ENCODE data around the gene TUBA3D. TPM values are rescaled to one million over a fixed set of nuclear protein-coding genes. Genes with fewer than 3 reads are reported as not detected.
"Not testable (repeated sequence)": the region's sequence is repeated elsewhere in the genome, so short reads cannot be mapped to it uniquely, and the experiment has no call there.

The TUBA3D gene
- total RNA-seq, 2 experiments from 2014 or later = not detected

DNA sequence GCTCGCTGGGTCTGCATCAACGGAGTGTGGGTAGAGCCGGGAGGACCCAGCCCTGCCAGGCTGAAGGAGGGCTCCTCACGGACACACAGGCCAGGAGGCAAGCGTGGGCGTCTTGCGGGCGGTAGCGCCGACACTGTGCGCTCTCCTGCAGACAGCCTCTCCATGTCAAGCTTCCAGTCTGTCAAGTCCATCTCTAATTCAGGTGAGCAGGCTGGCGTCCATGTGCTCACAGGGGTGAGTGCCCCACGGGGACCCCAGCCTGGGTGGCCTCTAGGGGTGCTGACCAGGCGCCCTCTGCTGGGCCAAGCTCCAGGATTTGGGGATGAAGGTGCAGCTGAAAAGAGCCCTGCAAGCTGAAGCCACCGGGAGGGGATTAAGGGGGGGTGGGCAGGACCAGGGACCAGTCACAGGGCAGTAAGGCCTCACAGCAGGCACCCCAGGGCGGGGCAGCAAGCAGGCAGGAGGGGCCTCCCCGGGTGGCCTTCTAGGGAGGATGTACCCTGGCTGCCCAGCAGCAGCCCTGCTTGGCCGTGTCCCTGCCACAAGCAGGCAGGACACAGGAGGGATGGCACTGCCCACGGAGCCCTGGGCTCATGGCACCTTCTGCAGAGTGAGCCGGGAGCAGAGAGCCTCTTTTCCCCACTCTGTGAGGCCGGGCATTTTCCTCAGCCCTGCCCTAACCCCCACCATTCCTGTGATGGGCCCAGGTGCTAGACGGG lies 54.9 kb downstream of the TUBA3D start:
- H3K27ac ChIP-seq (ENCODE audit: low read depth, low read length, poor library complexity, severe bottlenecking); H3K4me3 ChIP-seq (ENCODE audit: low read depth, low read length, poor library complexity, severe bottlenecking); H3K9me2 ChIP-seq (ENCODE audit: insufficient read depth, low read length); H2AFZ ChIP-seq (ENCODE audit: low read length); BruUV-seq (replicated peaks); H3K36me3 ChIP-seq (ENCODE audit: insufficient read depth, low read length); H4K20me1 ChIP-seq (ENCODE audit: insufficient read depth, low read length); CTCF ChIA-PET (ENCODE audit: unreplicated experiment); H3K9me3 ChIP-seq (ENCODE audit: low read length); H3K79me2 ChIP-seq (ENCODE audit: insufficient read depth, low read depth, low read length); DNase-seq (ENCODE audit: low spot score); intact Hi-C loops (cut with micrococcal nuclease; ENCODE audit: unreplicated experiment); H3K4me2 ChIP-seq (ENCODE audit: low read length); POLR2A ChIA-PET: not testable (repeated sequence)
- TF ChIP-seq, protein P1, sequence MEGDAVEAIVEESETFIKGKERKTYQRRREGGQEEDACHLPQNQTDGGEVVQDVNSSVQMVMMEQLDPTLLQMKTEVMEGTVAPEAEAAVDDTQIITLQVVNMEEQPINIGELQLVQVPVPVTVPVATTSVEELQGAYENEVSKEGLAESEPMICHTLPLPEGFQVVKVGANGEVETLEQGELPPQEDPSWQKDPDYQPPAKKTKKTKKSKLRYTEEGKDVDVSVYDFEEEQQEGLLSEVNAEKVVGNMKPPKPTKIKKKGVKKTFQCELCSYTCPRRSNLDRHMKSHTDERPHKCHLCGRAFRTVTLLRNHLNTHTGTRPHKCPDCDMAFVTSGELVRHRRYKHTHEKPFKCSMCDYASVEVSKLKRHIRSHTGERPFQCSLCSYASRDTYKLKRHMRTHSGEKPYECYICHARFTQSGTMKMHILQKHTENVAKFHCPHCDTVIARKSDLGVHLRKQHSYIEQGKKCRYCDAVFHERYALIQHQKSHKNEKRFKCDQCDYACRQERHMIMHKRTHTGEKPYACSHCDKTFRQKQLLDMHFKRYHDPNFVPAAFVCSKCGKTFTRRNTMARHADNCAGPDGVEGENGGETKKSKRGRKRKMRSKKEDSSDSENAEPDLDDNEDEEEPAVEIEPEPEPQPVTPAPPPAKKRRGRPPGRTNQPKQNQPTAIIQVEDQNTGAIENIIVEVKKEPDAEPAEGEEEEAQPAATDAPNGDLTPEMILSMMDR (conservative IDR thresholded peaks at IDR 0.05; ENCODE audit: low read length) = peak; percentile 29; the same call in 1 of the 2 replicates
- peaks cover 16% of the 10 kb centered on the region for H3K4me1 ChIP-seq (ENCODE audit: insufficient read depth, low read length, poor library complexity, severe bottlenecking)

DNA sequence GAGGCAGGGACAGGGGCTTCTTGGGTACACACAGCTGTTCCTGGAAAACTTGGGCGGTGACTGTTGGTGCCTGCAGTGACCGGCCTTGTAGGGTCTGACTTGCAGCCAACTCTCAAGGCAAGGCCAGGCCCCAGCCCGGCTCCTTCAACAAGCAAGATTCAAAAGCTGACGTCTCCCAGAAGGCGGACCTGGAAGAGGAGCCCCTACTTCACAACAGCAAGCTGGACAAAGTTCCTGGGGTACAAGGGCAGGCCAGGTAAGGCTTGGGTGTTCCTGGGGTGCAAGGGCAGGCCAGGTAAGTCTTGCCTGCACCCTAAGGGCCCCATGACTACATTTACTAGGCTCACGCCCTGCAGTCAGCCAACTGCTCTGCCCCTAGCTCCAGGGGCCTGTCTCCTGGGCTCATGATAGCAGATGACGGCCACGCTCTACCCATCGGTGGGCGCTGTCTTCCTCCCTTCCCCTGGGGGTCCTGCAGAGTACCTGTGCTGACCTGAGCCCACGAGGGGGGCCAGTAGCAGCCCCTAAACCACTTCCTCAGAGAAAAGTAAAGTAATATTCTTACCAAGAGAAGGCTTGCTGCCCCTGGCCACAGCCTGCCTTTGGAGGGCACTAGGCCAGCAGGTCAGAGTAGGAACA lies 55.7 kb downstream of the TUBA3D start:
- DNase-seq (ENCODE audit: low spot score); POLR2A ChIA-PET; H3K9me2 ChIP-seq (ENCODE audit: insufficient read depth, low read length); H3K79me2 ChIP-seq (ENCODE audit: insufficient read depth, low read depth, low read length); H3K4me2 ChIP-seq (ENCODE audit: low read length); intact Hi-C loops (cut with micrococcal nuclease; ENCODE audit: unreplicated experiment); H3K36me3 ChIP-seq (ENCODE audit: insufficient read depth, low read length); CTCF ChIA-PET (ENCODE audit: unreplicated experiment); H2AFZ ChIP-seq (ENCODE audit: low read length); H3K27ac ChIP-seq (ENCODE audit: low read depth, low read length, poor library complexity, severe bottlenecking); H3K4me3 ChIP-seq (ENCODE audit: low read depth, low read length, poor library complexity, severe bottlenecking); H4K20me1 ChIP-seq (ENCODE audit: insufficient read depth, low read length); BruUV-seq (replicated peaks); H3K9me3 ChIP-seq (ENCODE audit: low read length): not testable (repeated sequence)
- H3K4me1 ChIP-seq (ENCODE audit: insufficient read depth, low read length, poor library complexity, severe bottlenecking) = peaks cover 14% of the 10 kb centered on the region

Small RNAs within 50 kb of the gene (microRNA-seq; reads per million reads assigned to microRNA genes)
- not detected for gene MIR4784 (ENCODE audit: borderline replicate concordance)

Other genes starting within 250 kb of the TUBA3D start
- gene RAB6D, start 112.0 kb upstream of the TUBA3D start, total RNA-seq (2014; rRNA removed; shearing (Covaris generic)) = not detected in 2 replicates
- not detected in 2 replicates for gene RAB6D, start 112.0 kb upstream of the TUBA3D start, total RNA-seq (2022)
- gene MZT2A, start 16.3 kb downstream of the TUBA3D start, total RNA-seq (2014; rRNA removed; shearing (Covaris generic)) = 398 and 443 TPM in 2 replicates
- 305 and 332 TPM in 2 replicates for gene MZT2A, start 16.3 kb downstream of the TUBA3D start, total RNA-seq (2022)
- 57.4 and 60.7 TPM in 2 replicates for gene CCDC74A, start 51.8 kb downstream of the TUBA3D start, total RNA-seq (2014; rRNA removed; shearing (Covaris generic))
- gene CCDC74A, start 51.8 kb downstream of the TUBA3D start, total RNA-seq (2022) = 27.1 and 40.2 TPM in 2 replicates

Measured in OCI-LY7 (cell line).